HepG2 (cell line): ENCODE data around the gene NOTUM. TPM values are rescaled to one million over a fixed set of nuclear protein-coding genes. Genes with fewer than 3 reads are reported as not detected.
A peak's percentile ranks its signal among the peaks of the same experiment; 100 is the strongest.

Experiments used
- HNRNPLL ChIP-seq: fragments of 200-400 bp; formaldehyde crosslinking; IDR thresholded peaks from 2 replicates; pipeline ENCODE4 v1.6.1; 2017; ENCODE audit warnings: mild to moderate bottlenecking, low read depth, low read length; ENCODE audit not compliant: poor library complexity, severe bottlenecking
- MEF2D ChIP-seq: sonication (generic); formaldehyde crosslinking; IDR thresholded peaks from 2 replicates; pipeline ENCODE4 v1.5.1; 2020; ENCODE audit warnings: mild to moderate bottlenecking, missing genetic modification reagents
- MTA1 ChIP-seq: sonication (generic); formaldehyde crosslinking; IDR thresholded peaks from 2 replicates; pipeline ENCODE4 v1.4.0; 2020; ENCODE audit warnings: missing genetic modification reagents, mild to moderate bottlenecking, borderline replicate concordance
- SCMH1 ChIP-seq: sonication (generic); formaldehyde crosslinking; IDR thresholded peaks from 2 replicates; pipeline ENCODE4 v1.9.0; 2021; ENCODE audit warnings: missing genetic modification reagents, mild to moderate bottlenecking, borderline replicate concordance
- SPEN ChIP-seq: sonication (generic); formaldehyde crosslinking; IDR thresholded peaks from 2 replicates; pipeline ENCODE4 v1.5.1; 2020; ENCODE audit warnings: low read depth, mild to moderate bottlenecking, missing genetic modification reagents
- ZC3H4 ChIP-seq: sonication (generic); formaldehyde crosslinking; IDR thresholded peaks from 2 replicates; pipeline ENCODE4 v1.4.0; 2020; ENCODE audit warnings: missing genetic modification reagents, borderline replicate concordance
- ZNF143 ChIP-seq: sonication (generic); formaldehyde crosslinking; IDR thresholded peaks from 2 replicates; pipeline ENCODE4 v1.4.0; 2020; ENCODE audit warnings: missing genetic modification reagents
- ZNF230 ChIP-seq: sonication (generic); formaldehyde crosslinking; IDR thresholded peaks from 2 replicates; pipeline ENCODE4 v1.4.0; 2020; ENCODE audit warnings: mild to moderate bottlenecking, missing genetic modification reagents
- ZNF605 ChIP-seq: sonication (generic); formaldehyde crosslinking; IDR thresholded peaks from 2 replicates; pipeline ENCODE4 v1.8.0; 2022; ENCODE audit warnings: mild to moderate bottlenecking, missing genetic modification reagents
- ZZZ3 ChIP-seq: sonication (generic); formaldehyde crosslinking; IDR thresholded peaks from 2 replicates; pipeline ENCODE4 v1.4.0; 2020; ENCODE audit warnings: missing genetic modification reagents, mild to moderate bottlenecking, borderline replicate concordance
- polyA plus RNA-seq, 8 experiments: library from polyadenylated mRNA; depleted of rRNA in 3 of 8; stranded (reverse) in 7 of 8; unstranded in 1 of 8; fragments of >200 nt; fragmentation: Illumina TruSeq in 4 of 8; extraction: Trizol in 4 of 8; gene quantifications; 2 replicates each; pipeline versions ENCODE4 v1.2.1 to v1.2.3, GENCODE V29; 2011 to 2016; ENCODE audit warnings: low read depth in 4 of 8, missing spikeins in 1 of 8, mixed read lengths in 1 of 8; ENCODE audit not compliant: insufficient read depth in 1 of 8
- total RNA-seq, 5 experiments: library from RNA; depleted of rRNA; stranded (reverse); fragments of >200 nt; fragmentation: Illumina TruSeq; extraction: Trizol; gene quantifications; 2 replicates each; pipeline ENCODE4 v1.2.3, GENCODE V29; 2016; ENCODE audit warnings: low read depth in 1 of 5
- TF ChIP-seq, protein P1 (sequence below): sonication (generic); formaldehyde crosslinking; IDR thresholded peaks from 2 replicates; pipeline ENCODE4 v1.9.0; 2021; ENCODE audit warnings: missing genetic modification reagents, borderline replicate concordance
- TF ChIP-seq, protein P2 (sequence below), 2 experiments: fragments of 450-650 bp in 1 of 2; sonication (generic) in 1 of 2; formaldehyde crosslinking in 1 of 2; IDR thresholded peaks; 2 replicates each; pipeline versions ENCODE4 v1.6.1 to v1.8.0; 2016 to 2022; ENCODE audit warnings: antibody characterized with exemption in 1 of 2, mild to moderate bottlenecking in 1 of 2, missing genetic modification reagents in 1 of 2
- TF ChIP-seq, protein P3 (sequence below): sonication (generic); formaldehyde crosslinking; IDR thresholded peaks from 2 replicates; pipeline ENCODE4 v1.8.1; 2022; ENCODE audit warnings: mild to moderate bottlenecking, missing genetic modification reagents
- TF ChIP-seq, protein P4 (sequence below): sonication (generic); formaldehyde crosslinking; IDR thresholded peaks from 2 replicates; pipeline ENCODE4 v1.8.0; 2022; ENCODE audit warnings: missing genetic modification reagents, low read depth, mild to moderate bottlenecking, borderline replicate concordance

NOTUM gene
- total and polyA plus RNA-seq, 2 of the 13 experiments (the other 11 are each of a cell fraction or from before 2014, with no cell fraction given), result 150 to 160 TPM

DNA sequence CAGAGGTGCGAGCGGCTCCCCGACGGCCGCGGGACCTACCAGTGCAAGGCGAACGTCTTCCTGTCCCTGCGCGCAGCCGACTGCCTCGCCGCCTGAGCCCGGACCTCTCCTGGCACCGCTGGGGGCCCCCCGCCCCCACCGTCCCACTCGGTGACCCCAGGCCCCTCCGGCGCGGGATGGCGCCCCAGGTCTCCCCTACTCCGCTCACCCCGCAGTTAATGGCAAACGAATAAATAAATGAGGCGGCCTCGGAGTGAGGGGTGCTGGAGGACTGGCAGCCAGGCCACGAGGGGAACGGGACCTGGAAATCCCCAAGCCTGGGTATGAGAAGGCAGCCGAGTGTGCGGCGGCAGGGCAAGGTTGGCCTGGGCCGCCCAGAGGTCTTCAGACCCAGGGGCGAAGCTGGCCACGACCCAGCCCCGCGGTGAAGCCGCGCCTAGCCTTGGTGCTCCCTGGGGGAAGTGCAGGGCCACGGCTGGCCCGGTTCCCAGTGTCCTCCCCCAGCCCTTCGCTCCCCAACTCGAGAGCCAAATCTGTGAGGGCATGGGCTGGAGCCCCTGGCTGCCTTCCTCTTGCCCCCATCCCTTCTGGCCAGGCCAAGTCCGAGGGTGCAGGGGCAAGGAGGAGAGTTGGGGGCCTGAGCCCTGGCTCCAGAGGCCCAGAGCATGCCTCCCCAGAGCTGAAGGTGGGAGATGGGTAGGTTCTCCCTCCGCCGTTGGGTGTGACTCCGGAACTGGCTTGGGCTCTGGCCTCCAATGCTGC, 58.2 kb downstream of the NOTUM start (continued):
- no peak for TF ChIP-seq MEF2D (CRISPR knock-in tag)
- TF ChIP-seq HNRNPLL, result peak; percentile 15
- no peak for TF ChIP-seq ZZZ3 (CRISPR knock-in tag)
- TF ChIP-seq, protein P1, sequence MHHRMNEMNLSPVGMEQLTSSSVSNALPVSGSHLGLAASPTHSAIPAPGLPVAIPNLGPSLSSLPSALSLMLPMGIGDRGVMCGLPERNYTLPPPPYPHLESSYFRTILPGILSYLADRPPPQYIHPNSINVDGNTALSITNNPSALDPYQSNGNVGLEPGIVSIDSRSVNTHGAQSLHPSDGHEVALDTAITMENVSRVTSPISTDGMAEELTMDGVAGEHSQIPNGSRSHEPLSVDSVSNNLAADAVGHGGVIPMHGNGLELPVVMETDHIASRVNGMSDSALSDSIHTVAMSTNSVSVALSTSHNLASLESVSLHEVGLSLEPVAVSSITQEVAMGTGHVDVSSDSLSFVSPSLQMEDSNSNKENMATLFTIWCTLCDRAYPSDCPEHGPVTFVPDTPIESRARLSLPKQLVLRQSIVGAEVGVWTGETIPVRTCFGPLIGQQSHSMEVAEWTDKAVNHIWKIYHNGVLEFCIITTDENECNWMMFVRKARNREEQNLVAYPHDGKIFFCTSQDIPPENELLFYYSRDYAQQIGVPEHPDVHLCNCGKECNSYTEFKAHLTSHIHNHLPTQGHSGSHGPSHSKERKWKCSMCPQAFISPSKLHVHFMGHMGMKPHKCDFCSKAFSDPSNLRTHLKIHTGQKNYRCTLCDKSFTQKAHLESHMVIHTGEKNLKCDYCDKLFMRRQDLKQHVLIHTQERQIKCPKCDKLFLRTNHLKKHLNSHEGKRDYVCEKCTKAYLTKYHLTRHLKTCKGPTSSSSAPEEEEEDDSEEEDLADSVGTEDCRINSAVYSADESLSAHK, result no peak
- TF ChIP-seq, protein P2, sequence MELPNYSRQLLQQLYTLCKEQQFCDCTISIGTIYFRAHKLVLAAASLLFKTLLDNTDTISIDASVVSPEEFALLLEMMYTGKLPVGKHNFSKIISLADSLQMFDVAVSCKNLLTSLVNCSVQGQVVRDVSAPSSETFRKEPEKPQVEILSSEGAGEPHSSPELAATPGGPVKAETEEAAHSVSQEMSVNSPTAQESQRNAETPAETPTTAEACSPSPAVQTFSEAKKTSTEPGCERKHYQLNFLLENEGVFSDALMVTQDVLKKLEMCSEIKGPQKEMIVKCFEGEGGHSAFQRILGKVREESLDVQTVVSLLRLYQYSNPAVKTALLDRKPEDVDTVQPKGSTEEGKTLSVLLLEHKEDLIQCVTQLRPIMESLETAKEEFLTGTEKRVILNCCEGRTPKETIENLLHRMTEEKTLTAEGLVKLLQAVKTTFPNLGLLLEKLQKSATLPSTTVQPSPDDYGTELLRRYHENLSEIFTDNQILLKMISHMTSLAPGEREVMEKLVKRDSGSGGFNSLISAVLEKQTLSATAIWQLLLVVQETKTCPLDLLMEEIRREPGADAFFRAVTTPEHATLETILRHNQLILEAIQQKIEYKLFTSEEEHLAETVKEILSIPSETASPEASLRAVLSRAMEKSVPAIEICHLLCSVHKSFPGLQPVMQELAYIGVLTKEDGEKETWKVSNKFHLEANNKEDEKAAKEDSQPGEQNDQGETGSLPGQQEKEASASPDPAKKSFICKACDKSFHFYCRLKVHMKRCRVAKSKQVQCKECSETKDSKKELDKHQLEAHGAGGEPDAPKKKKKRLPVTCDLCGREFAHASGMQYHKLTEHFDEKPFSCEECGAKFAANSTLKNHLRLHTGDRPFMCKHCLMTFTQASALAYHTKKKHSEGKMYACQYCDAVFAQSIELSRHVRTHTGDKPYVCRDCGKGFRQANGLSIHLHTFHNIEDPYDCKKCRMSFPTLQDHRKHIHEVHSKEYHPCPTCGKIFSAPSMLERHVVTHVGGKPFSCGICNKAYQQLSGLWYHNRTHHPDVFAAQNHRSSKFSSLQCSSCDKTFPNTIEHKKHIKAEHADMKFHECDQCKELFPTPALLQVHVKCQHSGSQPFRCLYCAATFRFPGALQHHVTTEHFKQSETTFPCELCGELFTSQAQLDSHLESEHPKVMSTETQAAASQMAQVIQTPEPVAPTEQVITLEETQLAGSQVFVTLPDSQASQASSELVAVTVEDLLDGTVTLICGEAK (IDR thresholded peaks at IDR 0.05), result no peak
- TF ChIP-seq, protein P2 (CRISPR knock-in tag; IDR thresholded peaks at IDR 0.05), result no peak
- no peak for TF ChIP-seq ZNF605 (CRISPR knock-in tag)
- no peak for TF ChIP-seq ZNF230
- TF ChIP-seq MTA1 (CRISPR knock-in tag), result no peak
- TF ChIP-seq, protein P3, sequence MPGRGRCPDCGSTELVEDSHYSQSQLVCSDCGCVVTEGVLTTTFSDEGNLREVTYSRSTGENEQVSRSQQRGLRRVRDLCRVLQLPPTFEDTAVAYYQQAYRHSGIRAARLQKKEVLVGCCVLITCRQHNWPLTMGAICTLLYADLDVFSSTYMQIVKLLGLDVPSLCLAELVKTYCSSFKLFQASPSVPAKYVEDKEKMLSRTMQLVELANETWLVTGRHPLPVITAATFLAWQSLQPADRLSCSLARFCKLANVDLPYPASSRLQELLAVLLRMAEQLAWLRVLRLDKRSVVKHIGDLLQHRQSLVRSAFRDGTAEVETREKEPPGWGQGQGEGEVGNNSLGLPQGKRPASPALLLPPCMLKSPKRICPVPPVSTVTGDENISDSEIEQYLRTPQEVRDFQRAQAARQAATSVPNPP (CRISPR knock-in tag), result no peak
- peak; percentile 38; the same call in 1 of the 2 replicates for TF ChIP-seq ZC3H4 (CRISPR knock-in tag)
- no peak for TF ChIP-seq SCMH1 (CRISPR knock-in tag)
- TF ChIP-seq SPEN, result no peak
- TF ChIP-seq, protein P4, sequence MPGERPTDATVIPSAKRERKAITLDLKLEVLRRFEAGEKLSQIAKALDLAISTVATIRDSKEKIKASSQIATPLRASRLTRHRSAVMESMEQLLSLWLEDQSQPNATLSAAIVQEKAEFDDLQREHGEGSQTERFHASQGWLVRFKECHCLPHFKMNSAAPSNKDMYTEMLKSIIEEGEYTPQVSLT (CRISPR knock-in tag), result no peak
- TF ChIP-seq ZNF143 (CRISPR knock-in tag), result no peak
